NCI-H146 treated with DMSO at 0.1 percent for 48 hours (cell line): ENCODE measurements around the gene TCERG1L.
A peak's percentile ranks its signal among the peaks of the same experiment; 100 is the strongest.
"Not testable (repeated sequence)": the region's sequence is repeated elsewhere in the genome, so short reads cannot be mapped to it uniquely, and the experiment has no call there.

Source experiments
- DNase-seq: peaks from one replicate; lab custom pipeline; 2025; ENCODE audit not compliant: unreplicated experiment; lab: John Stamatoyannopoulos, UW

TCERG1L gene, protein sequence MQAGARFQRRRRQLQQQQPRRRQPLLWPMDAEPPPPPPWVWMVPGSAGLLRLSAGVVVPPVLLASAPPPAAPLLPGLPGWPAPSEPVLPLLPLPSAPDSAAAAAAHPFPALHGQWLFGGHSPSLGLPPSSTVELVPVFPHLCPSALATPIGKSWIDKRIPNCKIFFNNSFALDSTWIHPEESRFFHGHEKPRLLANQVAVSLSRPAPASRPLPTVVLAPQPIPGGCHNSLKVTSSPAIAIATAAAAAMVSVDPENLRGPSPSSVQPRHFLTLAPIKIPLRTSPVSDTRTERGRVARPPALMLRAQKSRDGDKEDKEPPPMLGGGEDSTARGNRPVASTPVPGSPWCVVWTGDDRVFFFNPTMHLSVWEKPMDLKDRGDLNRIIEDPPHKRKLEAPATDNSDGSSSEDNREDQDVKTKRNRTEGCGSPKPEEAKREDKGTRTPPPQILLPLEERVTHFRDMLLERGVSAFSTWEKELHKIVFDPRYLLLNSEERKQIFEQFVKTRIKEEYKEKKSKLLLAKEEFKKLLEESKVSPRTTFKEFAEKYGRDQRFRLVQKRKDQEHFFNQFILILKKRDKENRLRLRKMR

DNA sequence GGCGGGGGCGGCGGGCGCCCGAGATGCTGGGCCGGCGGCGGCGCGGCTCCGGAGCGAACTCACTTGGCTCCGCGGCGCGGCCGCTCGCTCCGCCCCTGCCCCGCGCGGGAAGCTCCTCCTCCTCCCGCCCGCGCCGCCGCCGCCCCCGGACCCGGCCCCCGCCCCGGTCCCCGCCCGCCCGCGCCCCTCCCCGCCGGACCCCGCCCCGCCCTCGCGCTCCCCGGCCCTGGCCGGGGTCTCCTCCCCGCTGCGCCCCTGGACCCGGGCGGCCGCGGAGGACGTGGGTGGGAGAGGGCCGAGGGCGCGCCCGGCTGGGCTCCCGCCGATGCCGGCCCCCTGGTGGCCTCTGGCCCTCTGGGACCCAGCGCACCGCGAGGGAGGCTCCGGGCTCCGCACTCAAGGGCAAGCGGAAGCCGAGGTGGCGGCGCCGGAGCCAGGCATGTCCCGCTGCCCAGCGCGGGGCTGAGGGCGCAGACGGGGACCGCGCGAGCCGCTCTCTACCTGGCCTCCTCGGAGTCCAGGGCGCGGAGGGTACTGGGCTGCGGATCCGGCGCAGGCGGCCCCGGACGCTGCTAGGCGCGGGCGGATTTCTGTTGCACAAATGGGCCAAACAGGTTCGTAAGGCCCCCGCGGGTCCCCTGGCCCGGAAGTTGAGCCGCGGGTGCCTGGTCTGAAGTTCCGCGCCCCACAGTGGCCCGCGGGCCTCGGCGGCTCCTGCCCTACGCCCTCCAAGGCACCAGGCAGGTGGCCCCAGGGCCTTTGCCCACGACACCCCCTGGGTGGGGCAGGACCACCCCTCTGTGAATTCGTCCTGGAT, at the start of gene TCERG1L:
Gene TCERG1L, minus strand, starts transcription at position 61 of the 817 bp plus-strand sequence. CDS start 86 bp downstream, outside the sequence.
- DNase-seq, result peak; percentile 19

DNA sequence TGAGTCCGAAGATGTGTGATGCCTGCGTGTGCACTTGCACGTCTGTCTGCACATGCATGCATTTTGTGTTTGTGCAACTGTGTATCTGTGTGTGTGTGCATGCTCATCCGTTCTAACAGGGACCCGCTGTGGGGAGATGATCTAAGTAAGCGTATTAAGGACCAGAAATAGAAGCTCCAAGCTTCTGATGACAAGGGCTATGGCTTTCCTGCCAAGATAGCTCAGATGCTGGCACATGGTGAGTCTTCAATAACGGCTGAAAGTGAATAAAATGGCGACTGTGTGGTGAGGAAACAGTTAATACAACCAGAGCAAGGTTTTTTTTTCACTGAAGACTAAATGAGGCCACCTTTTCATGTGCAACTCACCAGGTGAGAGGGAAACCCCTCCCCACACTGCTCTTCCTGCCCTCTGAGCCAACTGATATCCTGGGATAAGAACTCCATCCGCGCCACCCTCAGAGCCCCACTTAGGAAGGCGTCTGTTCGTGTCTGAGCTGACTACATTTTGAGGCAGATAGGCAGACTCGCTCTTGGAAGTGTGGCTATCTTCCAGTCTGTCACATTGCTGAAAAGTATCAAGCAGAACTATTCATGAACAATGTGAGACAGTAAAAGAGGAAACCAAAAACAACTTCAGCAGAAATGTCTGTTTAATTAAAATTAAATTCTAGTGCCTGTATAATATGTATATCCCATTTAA, 47.4 kb upstream of the TCERG1L start:
- no peak for DNase-seq

DNA sequence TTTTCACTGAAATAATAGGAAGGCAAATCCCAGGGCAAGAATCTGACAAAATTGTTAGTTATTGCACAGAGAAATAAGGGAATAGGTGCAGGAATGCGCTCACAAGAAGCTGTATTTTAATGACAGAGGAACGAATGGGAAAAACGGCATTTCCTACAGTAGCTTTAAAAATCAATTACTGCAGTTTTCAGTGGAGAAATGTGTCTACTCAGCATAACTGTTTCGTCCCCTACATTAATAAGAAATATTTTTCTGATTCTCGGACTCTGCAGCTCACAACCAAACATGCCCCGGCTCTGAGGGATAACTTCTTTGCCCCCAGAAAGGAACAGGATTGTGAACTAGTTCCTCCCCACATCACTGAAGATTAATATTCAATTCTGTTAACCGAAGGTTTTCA, 44.9 kb upstream of the TCERG1L start:
- DNase-seq, result no peak

DNA sequence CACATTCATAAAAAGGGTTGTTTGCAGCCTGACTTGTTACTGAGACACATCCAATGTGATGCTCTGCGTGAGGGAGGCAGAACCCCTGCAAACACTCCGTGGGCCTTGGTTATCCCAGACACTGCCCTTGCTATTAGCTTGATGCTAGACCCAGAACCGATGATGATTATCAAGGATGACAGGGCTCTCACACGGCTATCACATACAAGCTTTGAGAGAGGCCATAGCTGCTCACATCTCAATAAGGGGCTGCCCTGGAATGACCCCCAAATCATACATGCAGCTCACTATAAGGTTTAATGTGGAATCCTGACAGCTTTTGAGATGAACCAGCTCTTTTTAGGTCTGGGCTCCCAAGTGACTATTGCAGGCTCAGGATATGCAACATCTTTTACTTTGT, 44.4 kb upstream of the TCERG1L start:
- DNase-seq, result no peak

DNA sequence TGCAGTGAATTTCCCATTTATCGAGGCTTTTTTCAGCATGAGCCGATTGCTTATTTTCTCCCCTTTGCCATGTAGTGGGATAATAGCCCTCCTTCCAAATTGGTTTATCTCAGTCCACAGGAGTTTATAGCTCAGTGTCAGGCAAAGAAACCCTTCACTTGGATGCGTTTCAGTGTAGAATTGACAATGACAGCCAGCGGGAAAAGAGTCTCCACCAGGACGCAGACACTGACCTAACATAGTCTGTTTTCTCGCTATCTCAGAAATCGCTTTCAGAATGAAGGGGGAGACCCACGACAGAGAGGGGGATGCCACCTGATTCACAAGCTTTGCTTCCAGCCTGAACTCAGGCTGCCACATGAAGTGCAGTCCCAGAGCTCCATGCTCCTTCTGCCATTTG, 43.5 kb upstream of the TCERG1L start:
- no peak for DNase-seq

DNA sequence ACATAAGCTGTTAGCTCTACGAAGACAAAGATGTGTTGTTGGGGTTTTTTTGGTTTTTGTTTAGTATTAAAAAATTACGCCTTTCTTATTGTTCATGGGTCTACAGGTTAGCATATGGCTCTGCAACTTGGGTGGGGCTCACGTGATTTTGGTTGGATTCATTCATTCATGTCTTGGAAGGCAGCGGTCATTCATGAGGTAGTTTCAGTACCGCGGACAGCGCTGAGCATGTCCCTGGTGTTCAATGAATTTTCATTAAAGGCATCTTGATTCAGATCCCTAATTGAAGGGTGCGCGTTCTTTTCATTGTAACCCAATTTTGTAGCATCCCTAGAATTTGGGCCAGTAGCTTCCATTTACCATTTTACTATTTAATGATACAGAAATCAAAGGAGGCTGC, 42.9 kb upstream of the TCERG1L start:
- no peak for DNase-seq

DNA sequence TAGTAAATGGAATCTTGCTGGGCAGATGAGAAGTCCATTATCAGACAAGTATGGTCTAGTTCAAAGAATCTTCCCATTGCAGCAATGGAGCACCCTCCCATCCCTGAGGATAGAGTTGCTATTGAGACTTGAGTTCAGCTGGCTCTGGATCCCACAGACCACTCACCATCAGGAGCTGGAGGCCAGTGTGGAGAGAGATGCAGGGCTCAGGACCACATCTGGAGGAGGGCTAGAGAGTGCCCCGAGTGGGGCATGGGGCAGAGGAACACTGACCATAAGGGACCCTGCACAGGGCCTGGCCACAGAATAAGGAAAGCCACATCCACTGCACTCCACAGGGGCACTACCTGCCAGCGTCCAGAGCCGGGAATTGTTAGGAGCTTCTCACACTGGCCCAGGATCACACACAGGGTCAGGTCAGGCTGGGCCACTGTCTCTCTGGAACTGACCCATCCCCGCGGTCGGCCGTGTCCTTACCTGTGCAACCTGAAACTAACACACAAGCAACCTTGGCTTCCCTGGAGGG, 41.3 kb upstream of the TCERG1L start:
- no peak for DNase-seq

DNA sequence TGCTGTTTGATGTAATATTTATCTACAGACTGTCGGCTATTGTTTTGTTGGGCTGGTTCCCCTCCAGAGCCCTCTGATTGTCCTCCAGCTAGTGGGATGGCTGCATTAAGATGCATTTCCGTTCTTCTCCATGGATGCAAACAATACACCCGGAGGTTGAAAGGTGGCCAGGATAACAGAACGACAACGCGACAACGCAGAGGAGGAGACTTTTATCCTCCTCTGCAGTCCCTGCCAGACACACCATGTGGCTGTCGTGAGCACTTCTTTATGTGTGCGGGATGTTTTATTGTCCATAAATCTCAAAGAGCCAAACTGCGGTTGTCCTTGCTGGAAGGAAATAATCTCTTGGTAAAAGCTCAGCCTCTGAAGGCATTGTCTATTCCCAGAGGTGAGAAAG, 39.1 kb upstream of the TCERG1L start:
- DNase-seq, result no peak

DNA sequence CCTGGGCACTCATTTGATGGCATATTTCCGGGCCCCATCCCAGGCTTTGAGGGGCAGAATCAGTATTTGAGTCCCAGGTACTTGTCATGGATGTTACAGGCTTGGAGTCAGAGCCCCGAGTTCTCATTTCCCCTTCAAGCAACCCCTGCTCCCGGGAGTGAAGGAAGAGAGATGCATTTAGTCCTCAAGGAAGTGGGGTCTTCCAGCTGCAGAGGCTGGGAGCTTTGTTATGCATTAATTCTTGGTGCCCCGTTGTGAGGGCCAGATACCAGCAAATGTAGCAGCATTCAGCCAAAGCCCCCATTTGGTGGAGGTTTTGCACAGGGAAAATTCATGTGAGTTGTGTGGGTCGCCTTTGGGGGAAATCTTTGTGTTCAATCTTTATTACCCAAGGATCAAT, 38.7 kb upstream of the TCERG1L start:
- DNase-seq, result no peak

DNA sequence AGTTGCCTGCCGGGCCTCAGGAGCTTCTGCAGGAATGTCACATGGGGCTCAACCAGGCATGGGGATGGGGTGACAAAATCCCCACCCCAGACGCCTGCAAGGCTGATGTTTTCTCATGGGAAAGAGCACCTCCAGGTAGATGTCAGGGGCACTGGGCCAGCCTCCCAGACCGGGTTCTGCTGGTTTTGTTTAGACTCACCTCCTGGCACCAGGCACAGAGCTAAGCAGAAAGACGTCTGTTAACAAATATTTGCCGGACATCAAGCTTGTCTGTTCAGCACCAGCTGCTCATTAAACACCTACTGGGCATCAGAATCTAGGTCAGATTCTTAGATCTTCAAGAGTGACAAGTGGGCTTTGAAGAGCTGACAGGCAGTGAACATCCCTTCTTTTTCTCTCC, 34.9 kb upstream of the TCERG1L start:
- no peak for DNase-seq

DNA sequence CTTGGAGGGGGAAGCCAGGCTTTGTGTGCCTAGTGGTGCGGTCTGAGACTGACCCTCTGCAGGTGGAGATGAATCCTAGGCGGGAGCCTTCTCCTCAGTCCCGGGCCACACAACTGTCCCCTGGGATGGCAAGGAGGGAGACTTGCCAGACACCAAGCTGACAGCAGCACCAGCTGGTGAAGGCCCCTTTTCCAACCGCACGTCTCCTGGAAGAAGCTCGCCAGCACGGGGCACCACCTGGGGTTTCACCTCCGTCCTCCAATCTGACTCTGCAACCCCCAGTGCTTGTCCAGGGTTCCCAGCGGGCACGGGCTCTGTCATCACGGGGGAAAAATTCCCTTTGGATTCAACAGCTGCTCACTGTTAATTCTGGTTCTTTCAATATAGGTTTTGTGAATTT, 34.2 kb upstream of the TCERG1L start:
- no peak for DNase-seq

DNA sequence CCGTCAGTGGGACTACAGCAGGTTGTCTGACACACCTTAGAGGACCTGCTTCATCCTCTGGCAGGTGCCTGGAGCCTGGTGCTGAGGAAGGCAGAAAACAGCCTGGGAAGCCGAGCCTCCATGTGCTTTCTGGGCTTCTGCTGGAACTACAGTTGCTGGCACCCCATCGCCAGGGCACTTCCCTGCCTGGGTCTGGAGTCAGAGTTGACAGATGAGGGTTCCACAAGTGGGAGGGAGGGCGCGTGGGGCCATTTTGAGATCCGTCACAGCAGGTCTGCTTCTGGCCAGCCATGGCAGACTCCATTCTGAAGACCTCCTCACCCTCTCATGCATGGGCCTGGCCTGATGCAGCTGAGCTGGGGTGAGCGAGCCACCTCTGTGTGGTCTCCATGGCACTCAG, 33.2 kb upstream of the TCERG1L start:
- DNase-seq, result no peak

DNA sequence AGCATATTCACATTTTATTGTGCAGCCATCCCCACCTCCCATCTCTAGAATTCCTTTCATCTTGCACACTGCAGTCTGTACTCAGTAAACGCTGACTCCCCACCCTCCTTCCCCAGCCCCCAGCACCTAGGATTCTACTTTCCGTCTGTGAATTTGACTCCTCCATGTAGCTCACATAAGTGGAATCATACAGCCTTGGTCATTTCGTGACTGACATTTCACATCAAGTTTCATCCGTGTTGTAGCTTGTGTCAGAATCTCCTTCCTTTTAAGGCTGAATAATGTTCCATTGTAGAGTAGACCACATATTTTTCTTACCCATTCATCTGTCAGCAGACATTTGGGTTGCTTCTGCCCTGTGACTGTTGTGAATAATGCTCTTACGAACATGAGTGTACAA, 26.2 kb upstream of the TCERG1L start:
- no peak for DNase-seq

DNA sequence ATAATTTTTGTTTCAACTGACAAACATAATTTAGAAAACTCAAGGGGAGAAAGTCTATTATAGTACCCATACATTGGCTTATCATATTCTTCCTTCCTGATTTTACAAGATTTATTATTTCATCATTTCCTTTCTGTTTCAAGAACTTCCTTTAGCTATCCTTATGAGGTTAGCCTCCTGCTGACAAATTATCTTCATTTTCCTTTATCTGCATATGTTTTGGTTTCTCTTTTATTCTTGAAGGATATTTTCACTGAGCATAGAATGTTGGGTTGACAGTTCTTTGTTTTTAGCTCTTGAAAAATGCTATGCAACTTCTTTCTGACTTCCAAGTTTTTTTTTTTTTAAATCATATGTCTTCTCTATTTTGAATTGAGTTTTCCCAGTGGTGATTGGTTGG, 21.3 kb upstream of the TCERG1L start:
- DNase-seq, result no peak

DNA sequence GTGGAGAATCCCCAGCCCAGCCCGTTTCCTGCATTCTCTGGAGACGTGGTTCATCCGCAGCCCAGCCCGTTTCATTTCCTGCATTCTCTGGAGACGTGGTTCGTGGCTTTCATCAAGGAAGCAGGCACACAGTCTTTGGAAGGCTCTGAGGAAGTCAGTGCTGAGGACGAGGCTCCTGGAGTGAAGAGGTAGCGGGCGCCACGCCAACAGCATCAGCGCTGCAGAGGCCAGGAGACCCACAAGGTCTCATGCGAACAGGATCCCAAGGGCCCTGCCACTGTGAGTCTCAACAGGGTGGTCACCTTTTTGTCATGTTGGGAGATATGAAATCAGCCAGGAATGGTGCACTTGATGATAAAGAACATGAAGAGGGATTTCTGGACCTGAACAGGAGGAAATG, 12.4 kb upstream of the TCERG1L start:
- no peak for DNase-seq

DNA sequence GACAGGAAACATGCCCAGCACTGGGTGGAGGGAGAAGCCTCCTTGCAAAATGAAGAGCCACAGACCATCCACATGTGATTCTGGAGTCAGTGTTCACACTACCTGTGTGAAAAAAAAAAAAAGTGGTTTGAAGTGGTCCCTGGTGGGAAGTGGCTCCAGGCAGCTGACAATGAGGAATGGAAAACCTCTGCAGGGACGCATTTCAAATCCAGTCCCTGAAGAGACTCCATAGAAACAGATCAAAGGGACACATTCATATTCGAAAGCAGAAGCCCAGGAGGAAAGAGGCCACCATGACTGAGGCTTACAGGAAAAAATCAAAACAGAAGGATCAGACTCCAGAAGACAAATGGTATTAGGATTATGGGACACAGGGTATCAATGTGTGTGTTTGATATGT, 11.5 kb upstream of the TCERG1L start:
- DNase-seq, result no peak

DNA sequence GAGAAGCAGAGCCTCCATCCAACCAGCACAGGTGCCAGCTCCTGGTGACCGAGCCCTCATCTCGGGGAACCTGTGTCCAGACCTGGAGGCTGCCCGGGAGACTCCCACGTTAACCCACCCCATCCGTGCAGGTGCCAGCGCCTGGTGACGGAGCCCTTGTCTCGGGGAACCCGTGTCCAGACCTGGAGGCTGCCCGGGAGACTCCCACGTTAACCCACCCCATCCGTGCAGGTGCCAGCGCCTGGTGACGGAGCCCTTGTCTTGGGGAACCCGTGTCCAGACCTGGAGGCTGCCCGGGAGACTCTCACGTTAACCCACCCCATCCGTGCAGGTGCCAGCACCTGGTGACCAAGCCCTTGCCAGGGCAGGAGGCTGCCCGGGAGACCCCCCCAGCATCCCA, 11.1 kb upstream of the TCERG1L start:
- DNase-seq, result not testable (repeated sequence)

DNA sequence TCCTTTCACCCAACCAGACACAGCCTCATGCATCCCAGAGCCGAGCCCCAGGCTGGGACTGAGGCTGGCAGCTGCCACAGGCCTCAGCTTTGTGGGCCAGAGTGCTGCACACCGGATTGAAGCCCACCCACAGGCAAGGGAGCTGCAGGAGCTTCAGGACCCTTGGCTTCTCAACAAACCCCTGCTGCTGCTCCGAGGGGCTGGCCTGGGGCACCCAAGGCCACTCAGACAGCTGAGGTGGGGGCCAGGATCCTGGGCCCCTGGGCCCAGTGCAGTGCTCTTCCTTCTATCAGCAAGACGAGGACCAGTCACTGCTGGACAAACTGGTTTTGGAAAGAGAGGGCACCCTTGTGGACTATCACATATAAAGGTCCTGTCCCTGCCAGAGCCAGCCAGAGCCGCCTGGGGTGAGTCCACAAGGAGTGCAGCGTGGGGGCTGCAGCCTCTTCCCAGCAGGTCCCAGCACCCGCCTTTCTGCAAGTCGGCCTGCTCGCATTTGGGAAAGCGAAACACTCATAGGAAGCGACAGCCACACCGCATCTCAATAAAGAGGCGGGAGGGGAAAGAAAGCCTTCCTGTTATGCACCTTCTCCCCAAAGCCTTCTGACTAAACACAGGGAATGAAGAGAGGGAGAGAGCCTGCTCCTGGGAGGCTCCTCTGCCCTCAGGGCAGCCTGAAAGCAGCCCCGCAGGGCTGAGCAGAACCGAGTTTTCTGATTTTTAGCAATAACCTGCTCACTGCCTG, 9.5 kb upstream of the TCERG1L start:
- no peak for DNase-seq

DNA sequence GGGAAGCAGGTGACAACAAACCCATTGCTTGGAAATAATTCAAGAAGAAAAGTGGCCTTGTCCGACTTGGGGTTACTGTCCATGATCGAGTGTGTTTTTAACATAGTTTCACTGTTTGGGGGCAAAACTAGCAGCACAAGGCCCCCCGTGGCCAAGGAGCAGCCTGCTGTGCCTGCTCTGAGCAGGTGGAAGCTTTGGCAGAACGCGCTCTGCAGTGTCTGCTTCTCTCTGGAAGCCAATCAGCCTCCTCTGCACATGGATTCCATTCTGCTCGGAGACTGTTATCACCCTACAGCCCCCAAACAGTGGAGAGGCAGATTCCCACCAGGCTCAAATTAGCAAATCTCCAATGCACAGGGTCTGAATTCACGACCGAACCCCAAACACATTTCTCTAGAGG, 7.3 kb upstream of the TCERG1L start:
- no peak for DNase-seq

DNA sequence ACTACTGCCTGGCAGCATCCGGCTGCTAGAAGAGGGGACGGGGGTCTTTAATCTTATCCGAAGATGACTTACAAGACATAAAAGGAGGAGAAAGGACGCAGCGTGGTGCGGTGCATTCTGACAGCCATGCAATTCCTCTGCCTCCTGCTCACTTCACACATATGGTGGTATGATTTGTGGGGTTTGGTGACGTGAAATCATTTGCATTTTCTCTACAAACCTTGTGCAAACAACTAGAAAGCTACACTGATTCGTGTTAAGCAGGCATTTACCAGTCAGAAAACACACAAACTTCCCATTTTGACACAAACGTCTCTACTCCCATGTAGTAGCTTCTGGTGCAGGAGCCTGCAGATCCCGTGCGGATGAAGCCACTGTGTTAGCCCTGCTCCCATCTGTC, 6.8 kb upstream of the TCERG1L start:
- DNase-seq, result no peak
